K562 (cell line): Measurements from ENCODE around the gene RNU2-1. TPM values are rescaled to one million over a fixed set of nuclear protein-coding genes. Genes with fewer than 3 reads are reported as not detected.

Source experiments
- ATAC-seq: fragments of 200-7000 bp; cut with Tn5 transposase; 3 replicates; pipeline ENCODE4 v1.9.1; 2020; ENCODE audit warnings: moderate library complexity
- BruUV-seq: library from RNA; stranded (reverse); fragments of 400-500 nt; replicated peaks from 2 replicates; lab custom pipeline; 2021; lab: Mats Ljungman, UMichigan
- CTCF ChIA-PET: fragments of 300-600 bp; formaldehyde crosslinking; extraction: SDS; loops from one replicate; lab custom pipeline; 2021; ENCODE audit warnings: low intra/inter-chr PET ratio; lab: Yijun Ruan, JAX
- POLR2A ChIA-PET: fragments of 300-600, 350-650 bp; sonication (Branson Sonifier 250); formaldehyde crosslinking; extraction: SDS; loops from one replicate; lab custom pipeline; 2021; ENCODE audit warnings: antibody characterized with exemption, inconsistent platforms; lab: Yijun Ruan, JAX
- DNase-seq, 4 experiments: peaks; one replicate each; pipeline versions ENCODE4 v3.0.0 to v3.0.0-alpha.2; 2011 to 2018; ENCODE audit warnings: low spot score in 3 of 4, mixed read lengths in 3 of 4; ENCODE audit errors: extremely low read depth in 1 of 4
- FAIRE-seq: peaks from 2 replicates; lab custom pipeline; 2011; peaks lifted over from hg19 to GRCh38; lab: Jason Lieb, UNC
- H2AFZ ChIP-seq: 2 replicates; pipeline ENCODE4 v1.6.0; 2011; ENCODE audit warnings: low read depth, low read length, control low read depth, inconsistent platforms
- H3K27ac ChIP-seq: fragments of 200-600 bp; 3 replicates; pipeline ENCODE4 v1.8.0; 2011; ENCODE audit warnings: low read depth, mild to moderate bottlenecking, control low read depth, inconsistent platforms, low read length, moderate library complexity, mixed read lengths; ENCODE audit errors: extremely low read depth
- H3K27me3 ChIP-seq, 2 experiments: fragments of 300-600 bp in 1 of 2; 2 replicates in 1 of 2; 3 replicates in 1 of 2; pipeline versions ENCODE4 v1.6.0 to v1.8.0; 2011; ENCODE audit warnings: inconsistent platforms in 2 of 2, low read length in 2 of 2, mild to moderate bottlenecking in 1 of 2, mixed read lengths in 1 of 2, moderate library complexity in 1 of 2; ENCODE audit not compliant: control insufficient read depth in 2 of 2, insufficient read depth in 2 of 2
- H3K36me3 ChIP-seq: fragments of 300-600 bp; 3 replicates; pipeline ENCODE4 v1.8.0; 2011; ENCODE audit warnings: mild to moderate bottlenecking, low read length, inconsistent platforms; ENCODE audit not compliant: control insufficient read depth, insufficient read depth
- H3K4me1 ChIP-seq, 2 experiments: fragments of 200-600 bp in 1 of 2; replicated peaks in 1 of 2; 2 replicates in 1 of 2; 3 replicates in 1 of 2; pipeline versions ENCODE4 v1.5.1 to v1.8.0; 2011; ENCODE audit warnings: inconsistent platforms in 2 of 2, low read length in 2 of 2, mild to moderate bottlenecking in 1 of 2, mixed read lengths in 1 of 2, moderate library complexity in 1 of 2; ENCODE audit not compliant: control insufficient read depth in 2 of 2, insufficient read depth in 2 of 2
- H3K4me2 ChIP-seq: 2 replicates; pipeline ENCODE4 v1.6.1; 2011; ENCODE audit warnings: low read length, control low read depth, inconsistent platforms, mixed read lengths; ENCODE audit not compliant: insufficient read depth
- H3K4me3 ChIP-seq: fragments of 200-600 bp; sonication (generic), shearing (Covaris generic); 2 replicates; pipeline ENCODE4 v1.5.1; 2016; ENCODE audit warnings: control low read depth, inconsistent platforms
- H3K79me2 ChIP-seq: fragments of 200-600 bp; 3 replicates; pipeline ENCODE4 v1.8.0; 2011; ENCODE audit warnings: low read length, inconsistent platforms; ENCODE audit not compliant: control insufficient read depth, insufficient read depth
- H3K9ac ChIP-seq, 2 experiments: 2 replicates each; pipeline versions ENCODE4 v1.6.0 to v1.6.1; 2011; ENCODE audit warnings: low read depth in 2 of 2, low read length in 2 of 2, control low read depth in 1 of 2, inconsistent platforms in 1 of 2, mild to moderate bottlenecking in 1 of 2, mixed read lengths in 1 of 2; ENCODE audit not compliant: insufficient read depth in 1 of 2
- H3K9me1 ChIP-seq: one replicate; pipeline ENCODE4 v1.6.0; 2011; ENCODE audit warnings: inconsistent platforms, mild to moderate bottlenecking, low read length, moderate library complexity; ENCODE audit not compliant: control insufficient read depth, insufficient read depth
- H3K9me3 ChIP-seq: replicated peaks from 2 replicates; pipeline ENCODE4 v1.5.1; 2011; ENCODE audit warnings: low read depth, low read length, inconsistent platforms; ENCODE audit not compliant: control insufficient read depth, insufficient read depth
- H4K20me1 ChIP-seq: replicated peaks from 2 replicates; pipeline ENCODE4 v1.6.1; 2011; ENCODE audit warnings: low read length, inconsistent platforms, mixed read lengths; ENCODE audit not compliant: control insufficient read depth, insufficient read depth
- CSDE1 ChIP-seq, 2 experiments: fragments of 450-650 bp; IDR thresholded peaks; 2 replicates each; pipeline ENCODE4 v1.6.1; 2016; ENCODE audit warnings: mild to moderate bottlenecking in 1 of 2
- GTF2B ChIP-seq: IDR thresholded peaks from 2 replicates; pipeline ENCODE4 v1.6.1; 2011; ENCODE audit not compliant: insufficient read length; ENCODE audit errors: extremely low read depth
- HMGN3 ChIP-seq: IDR thresholded peaks from 2 replicates; pipeline ENCODE4 v1.6.1; 2011; ENCODE audit warnings: borderline replicate concordance, low read depth, mild to moderate bottlenecking, mixed read lengths, low read length; ENCODE audit not compliant: insufficient read length; ENCODE audit errors: extremely low read depth
- MIER1 ChIP-seq: fragments of 450-650 bp; IDR thresholded peaks from 2 replicates; pipeline ENCODE4 v1.6.1; 2016; ENCODE audit warnings: antibody characterized with exemption, mild to moderate bottlenecking, low read depth
- MTA2 ChIP-seq: fragments of 450-650 bp; IDR thresholded peaks from 2 replicates; pipeline ENCODE4 v1.6.1; 2016; ENCODE audit warnings: low read depth
- PHB ChIP-seq: fragments of 250-450 bp; sonication (Bioruptor Pico); IDR thresholded peaks from 2 replicates; pipeline ENCODE4 v1.5.0; 2021
- TRIM24 ChIP-seq, 2 experiments: fragments of 450-650 bp; IDR thresholded peaks; 2 replicates each; pipeline ENCODE4 v1.6.1; 2016
- ZFP30 ChIP-seq: fragments of 250-450 bp; sonication (Bioruptor Pico); IDR thresholded peaks from 2 replicates; pipeline ENCODE4 v1.8.0; 2022; ENCODE audit warnings: moderate library complexity, mild to moderate bottlenecking, inconsistent platforms, borderline replicate concordance
- ZNF212 ChIP-seq: fragments of 450-650 bp; formaldehyde crosslinking; IDR thresholded peaks from 2 replicates; pipeline ENCODE4 v1.4.0; 2020; ENCODE audit warnings: mild to moderate bottlenecking
- ZNF347 ChIP-seq: fragments of 450-650 bp; formaldehyde crosslinking; IDR thresholded peaks from 2 replicates; pipeline ENCODE4 v1.4.0; 2020; ENCODE audit warnings: low read depth, mild to moderate bottlenecking, moderate library complexity
- ZNF699 ChIP-seq: fragments of 250-450 bp; sonication (Bioruptor Pico); IDR thresholded peaks from 2 replicates; pipeline ENCODE4 v1.8.0; 2021; ENCODE audit warnings: mild to moderate bottlenecking, moderate library complexity; ENCODE audit not compliant: insufficient replicate concordance
- WGBS: fragments of 100-300 bp; shearing (Covaris generic); methylation state at CpG from one replicate; pipeline ENCODE4 v1.1.6; 2016; ENCODE audit warnings: low coverage, mixed read lengths; ENCODE audit not compliant: insufficient coverage; ENCODE audit errors: missing lambda C conversion rate; 5-methylcytosine and 5-hydroxymethylcytosine counted together
- in situ Hi-C: fragments of 300-500 bp; cut with MboI; formaldehyde crosslinking; loops from 4 replicates; pipeline ENCODE4 v1.15.0; 2018; ENCODE audit warnings: inconsistent platforms, mixed read lengths
- intact Hi-C: fragments of 100-400 bp; cut with micrococcal nuclease; formaldehyde crosslinking; loops from 2 replicates; pipeline ENCODE4 v1.14.2; 2022
- polyA plus RNA-seq, 8 experiments: library from polyadenylated mRNA; depleted of rRNA in 4 of 8; stranded (reverse) in 5 of 8; unstranded in 3 of 8; fragments of >200 nt; fragmentation: Nextera tagmentation in 2 of 8; fragmentation: Illumina TruSeq in 1 of 8; extraction: Ambion mirVana in 2 of 8; extraction: Trizol in 1 of 8; gene quantifications; 2 replicates each; pipeline versions ENCODE4 v1.2.1 to v1.2.3, GENCODE V29; 2011 to 2014; ENCODE audit warnings: inconsistent platforms in 1 of 8, missing spikeins in 1 of 8
- total RNA-seq, 7 experiments: library from RNA; depleted of rRNA in 6 of 7; stranded (reverse); fragments of >200 nt in 6 of 7; fragmentation: Illumina TruSeq in 2 of 7; extraction: Trizol in 2 of 7; gene quantifications; 2 replicates each; pipeline versions ENCODE4 v1.2.1 to v1.2.3, GENCODE V29; 2011 to 2021; ENCODE audit warnings: low replicate concordance in 1 of 7
- TF ChIP-seq, protein P1 (sequence below): fragments of 450-650 bp; IDR thresholded peaks from 2 replicates; pipeline ENCODE4 v1.6.1; 2016
- TF ChIP-seq, protein P2 (sequence below): fragments of 450-650 bp; formaldehyde crosslinking; IDR thresholded peaks from 2 replicates; pipeline ENCODE4 v1.4.0; 2020; ENCODE audit warnings: mild to moderate bottlenecking, moderate library complexity
- TF ChIP-seq, protein P3 (sequence below): fragments of 250-450 bp; sonication (Bioruptor Pico); IDR thresholded peaks from 2 replicates; pipeline ENCODE4 v1.4.0; 2020; ENCODE audit warnings: mild to moderate bottlenecking
- TF ChIP-seq, protein P4 (sequence below): fragments of 250-450 bp; sonication (Bioruptor Pico); IDR thresholded peaks from 2 replicates; pipeline ENCODE4 v1.8.0; 2022; ENCODE audit warnings: moderate library complexity, mild to moderate bottlenecking, inconsistent platforms

The RNU2-1 gene
- total and polyA plus RNA-seq, 9 of the 15 experiments (the other 6 are each of a cell fraction or from before 2014, with no cell fraction given): 9,527 TPM; not detected in 8

DNA sequence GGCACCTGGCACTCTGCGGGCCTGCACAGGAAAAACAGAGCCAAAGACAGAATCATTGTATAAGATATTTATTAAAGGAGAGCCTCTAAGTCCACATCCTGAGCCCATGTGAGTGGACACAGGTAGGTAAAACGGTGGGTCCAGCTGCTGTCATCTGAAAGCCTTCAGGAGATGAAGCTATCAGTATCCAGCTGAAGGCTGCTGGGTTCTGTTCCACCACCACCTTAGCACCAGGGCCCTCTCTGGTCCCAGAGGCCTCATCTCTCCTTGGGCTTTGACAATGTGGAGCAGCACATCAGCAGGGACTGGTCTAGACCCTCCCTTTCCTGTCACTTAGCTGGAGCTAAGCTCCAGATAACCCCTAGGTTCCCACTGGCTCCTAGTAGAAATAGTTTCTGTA is 14.8 kb downstream of the RNU2-1 start:
- 35% methylated on average over 2 of the region's 2 CpGs for WGBS
- Histone ChIP-seq H3K9ac (no peak overlapping the region), H4K20me1 (no peaks in the 10 kb centered on the region), H3K9me3 (no peaks in the 10 kb centered on the region), H3K9me1 (no peaks in the 10 kb centered on the region), H3K4me1 (0 out of 5 replicates have a peak, but pooled peaks cover 3 to 5% of the 10 kb centered on the region in 2 experiments), H2AFZ (no peak overlapping the region), H3K79me2 (no peaks in the 10 kb centered on the region), H3K27me3 (0 out of 5 replicates have a peak, but pooled peaks cover 0 to 6% of the 10 kb centered on the region in 2 experiments), H3K27ac (no peak overlapping the region), H3K36me3 (no peaks in the 10 kb centered on the region), H3K4me2 (no peak overlapping the region), H3K4me3 (no peak overlapping the region)
- TF ChIP-seq, protein P1, sequence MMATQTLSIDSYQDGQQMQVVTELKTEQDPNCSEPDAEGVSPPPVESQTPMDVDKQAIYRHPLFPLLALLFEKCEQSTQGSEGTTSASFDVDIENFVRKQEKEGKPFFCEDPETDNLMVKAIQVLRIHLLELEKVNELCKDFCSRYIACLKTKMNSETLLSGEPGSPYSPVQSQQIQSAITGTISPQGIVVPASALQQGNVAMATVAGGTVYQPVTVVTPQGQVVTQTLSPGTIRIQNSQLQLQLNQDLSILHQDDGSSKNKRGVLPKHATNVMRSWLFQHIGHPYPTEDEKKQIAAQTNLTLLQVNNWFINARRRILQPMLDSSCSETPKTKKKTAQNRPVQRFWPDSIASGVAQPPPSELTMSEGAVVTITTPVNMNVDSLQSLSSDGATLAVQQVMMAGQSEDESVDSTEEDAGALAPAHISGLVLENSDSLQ: no peak
- no peak for TF ChIP-seq ZNF347 (CRISPR knock-in tag)
- no peak for TF ChIP-seq GTF2B
- TF ChIP-seq TRIM24 (IDR thresholded peaks at IDR 0.05): no peak
- TF ChIP-seq CSDE1 (IDR thresholded peaks at IDR 0.05): no peak
- no peak for TF ChIP-seq ZNF699 (CRISPR knock-in tag)
- TF ChIP-seq, protein P2, sequence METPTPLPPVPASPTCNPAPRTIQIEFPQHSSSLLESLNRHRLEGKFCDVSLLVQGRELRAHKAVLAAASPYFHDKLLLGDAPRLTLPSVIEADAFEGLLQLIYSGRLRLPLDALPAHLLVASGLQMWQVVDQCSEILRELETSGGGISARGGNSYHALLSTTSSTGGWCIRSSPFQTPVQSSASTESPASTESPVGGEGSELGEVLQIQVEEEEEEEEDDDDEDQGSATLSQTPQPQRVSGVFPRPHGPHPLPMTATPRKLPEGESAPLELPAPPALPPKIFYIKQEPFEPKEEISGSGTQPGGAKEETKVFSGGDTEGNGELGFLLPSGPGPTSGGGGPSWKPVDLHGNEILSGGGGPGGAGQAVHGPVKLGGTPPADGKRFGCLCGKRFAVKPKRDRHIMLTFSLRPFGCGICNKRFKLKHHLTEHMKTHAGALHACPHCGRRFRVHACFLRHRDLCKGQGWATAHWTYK (CRISPR knock-in tag): no peak
- TF ChIP-seq, protein P3, sequence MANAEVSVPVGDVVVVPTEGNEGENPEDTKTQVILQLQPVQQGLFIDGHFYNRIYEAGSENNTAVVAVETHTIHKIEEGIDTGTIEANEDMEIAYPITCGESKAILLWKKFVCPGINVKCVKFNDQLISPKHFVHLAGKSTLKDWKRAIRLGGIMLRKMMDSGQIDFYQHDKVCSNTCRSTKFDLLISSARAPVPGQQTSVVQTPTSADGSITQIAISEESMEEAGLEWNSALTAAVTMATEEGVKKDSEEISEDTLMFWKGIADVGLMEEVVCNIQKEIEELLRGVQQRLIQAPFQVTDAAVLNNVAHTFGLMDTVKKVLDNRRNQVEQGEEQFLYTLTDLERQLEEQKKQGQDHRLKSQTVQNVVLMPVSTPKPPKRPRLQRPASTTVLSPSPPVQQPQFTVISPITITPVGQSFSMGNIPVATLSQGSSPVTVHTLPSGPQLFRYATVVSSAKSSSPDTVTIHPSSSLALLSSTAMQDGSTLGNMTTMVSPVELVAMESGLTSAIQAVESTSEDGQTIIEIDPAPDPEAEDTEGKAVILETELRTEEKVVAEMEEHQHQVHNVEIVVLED (CRISPR knock-in tag): no peak
- TF ChIP-seq, protein P4, sequence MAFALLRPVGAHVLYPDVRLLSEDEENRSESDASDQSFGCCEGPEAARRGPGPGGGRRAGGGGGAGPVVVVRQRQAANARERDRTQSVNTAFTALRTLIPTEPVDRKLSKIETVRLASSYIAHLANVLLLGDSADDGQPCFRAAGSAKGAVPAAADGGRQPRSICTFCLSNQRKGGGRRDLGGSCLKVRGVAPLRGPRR (CRISPR knock-in tag): no peak
- TF ChIP-seq HMGN3: no peak
- no peak for TF ChIP-seq ZFP30
- no peak for TF ChIP-seq ZNF212 (CRISPR knock-in tag)
- no peak for TF ChIP-seq PHB (CRISPR knock-in tag)
- TF ChIP-seq MTA2: no peak
- no peak for TF ChIP-seq MIER1
- BruUV-seq: no TSS peak
- no peak for DNase-seq
- intact Hi-C loops (no loop called here), in situ Hi-C loops (no loop called here)
- no peak; the same call in 2 of the 3 replicates for ATAC-seq
- ChIA-PET POLR2A (interaction anchor here (1.1 to 7.6 kb wide), 2 partner anchors 19 to 98 kb away, joined by 6 to 89 read pairs; no protein-coding TSS in a partner anchor), CTCF (no interaction called here)
- peak; percentile 60 for FAIRE-seq
